Small intestine (tissue), 7 donors: Measurements from ENCODE around the gene KCNS1. TPM values are rescaled to one million over a fixed set of nuclear protein-coding genes. Genes with fewer than 3 reads are reported as not detected.

Source experiments
- DNase-seq, 2 donors: peaks; one replicate each; pipeline versions ENCODE4 v3.0.0 to v3.0.0-alpha.2; 2013
- FAIRE-seq: peaks from 2 replicates; lab custom pipeline; 2012; peaks lifted over from hg19 to GRCh38; lab: Jason Lieb, UNC
- H3K27ac ChIP-seq, 3 donors: one replicate each; pipeline ENCODE4 v1.5.1; 2013; ENCODE audit warnings: low read length in 2 of 3, mild to moderate bottlenecking in 2 of 3, control low read depth in 1 of 3, inconsistent platforms in 1 of 3, low read depth in 1 of 3, moderate library complexity in 1 of 3
- H3K27me3 ChIP-seq, 3 donors: one replicate each; pipeline ENCODE4 v1.6.1; 2013; ENCODE audit warnings: low read length in 3 of 3, inconsistent platforms in 1 of 3; ENCODE audit not compliant: control insufficient read depth in 3 of 3, insufficient read depth in 3 of 3
- H3K36me3 ChIP-seq, 3 donors: one replicate each; pipeline ENCODE4 v1.6.1; 2013; ENCODE audit warnings: low read length in 3 of 3, inconsistent platforms in 1 of 3, low read depth in 1 of 3, mild to moderate bottlenecking in 1 of 3, moderate library complexity in 1 of 3; ENCODE audit not compliant: control insufficient read depth in 3 of 3, insufficient read depth in 2 of 3
- H3K4me1 ChIP-seq, 3 donors: one replicate each; pipeline ENCODE4 v1.6.1; 2013; ENCODE audit warnings: low read length in 2 of 3, inconsistent platforms in 1 of 3, low read depth in 1 of 3, mild to moderate bottlenecking in 1 of 3, moderate library complexity in 1 of 3; ENCODE audit not compliant: control insufficient read depth in 3 of 3, insufficient read depth in 2 of 3
- H3K4me3 ChIP-seq, 3 donors: one replicate each; pipeline ENCODE4 v1.5.1; 2013; ENCODE audit warnings: low read length in 3 of 3, control low read depth in 1 of 3, inconsistent platforms in 1 of 3, low read depth in 1 of 3, mild to moderate bottlenecking in 1 of 3, moderate library complexity in 1 of 3
- H3K9me3 ChIP-seq, 2 donors: one replicate each; pipeline ENCODE4 v1.6.1; 2013; ENCODE audit warnings: low read depth in 1 of 2, low read length in 1 of 2; ENCODE audit not compliant: control insufficient read depth in 2 of 2, insufficient read depth in 1 of 2
- WGBS, 3 donors: extraction: QIAGEN DNeasy Blood & Tissue Kit; methylation state at CpG; one replicate each; pipeline ENCODE4 v1.1.7; 2013; 5-methylcytosine and 5-hydroxymethylcytosine counted together
- polyA plus RNA-seq, 4 donors: library from polyadenylated mRNA; stranded (reverse) in 3 of 4; unstranded in 1 of 4; fragments of 200-250 nt in 3 of 4; fragments of 120-200 nt in 1 of 4; gene quantifications; one replicate each; pipeline versions ENCODE4 v1.2.1 to v1.2.3, GENCODE V29; 2013
- donor health status: healthy with polysubstance abuse.
- donor health status: control.
- donor health status: control.
- donor health status: Bipolar disorder and iron deficiency.
- donor health status: healthy.

Gene KCNS1
- polyA plus RNA-seq, 4 donors: 1.0 to 1.3 TPM; not detected in 2

GRCh38 chr20:45091366-45091765 is 9.6 kb downstream of the KCNS1 start:
- WGBS, 3 donors: 81 to 88% (median 85%) methylated on average over 3 of the region's 3 CpGs
- Histone ChIP-seq H3K4me3 (no peak overlapping the region), H3K27ac (no peak overlapping the region), H3K27me3 (peaks cover 0 to 3% (median under 1%) of the 10 kb centered on the region in 3 donors), H3K36me3 (peaks cover 0 to 2% (median 0%) of the 10 kb centered on the region in 3 donors), H3K9me3 (no peaks in the 10 kb centered on the region), H3K4me1 (no peaks in the 10 kb centered on the region)
- DNase-seq (no peak), FAIRE-seq (no peak)

- FAIRE-seq (no peak), DNase-seq (no peak)
- no peak overlapping the region for H3K4me3 ChIP-seq
- WGBS, 3 donors: 96 to 100% (median 98%) methylated on average over 3 of the region's 3 CpGs
- H3K27me3 ChIP-seq: no peaks in the 10 kb centered on the region
- H3K36me3 ChIP-seq: peaks cover 0 to 2% (median 2%) of the 10 kb centered on the region in 3 donors
- H3K4me1 ChIP-seq: no peaks in the 10 kb centered on the region
- H3K9me3 ChIP-seq: no peaks in the 10 kb centered on the region
- H3K27ac ChIP-seq: no peak overlapping the region
These were observed 10.4 kb downstream of the KCNS1 start for GRCh38 chr20:45090481-45090880.

- WGBS, 3 donors: 91 to 95% (median 92%) methylated on average over 7 of the region's 7 CpGs
- H3K4me1 ChIP-seq: no peaks in the 10 kb centered on the region
- H3K36me3 ChIP-seq: peaks cover 0 to 2% (median 0%) of the 10 kb centered on the region in 3 donors
- DNase-seq (no peak), FAIRE-seq (no peak)
- H3K27ac ChIP-seq: no peak overlapping the region
- no peak overlapping the region for H3K4me3 ChIP-seq
- H3K27me3 ChIP-seq: no peaks in the 10 kb centered on the region
- no peaks in the 10 kb centered on the region for H3K9me3 ChIP-seq
These were observed 12.7 kb downstream of the KCNS1 start for GRCh38 chr20:45088247-45088646.

- 77 to 100% (median 96%) methylated on average over 1 of the region's 1 CpG for WGBS, 3 donors
- Histone ChIP-seq H3K4me1 (no peaks in the 10 kb centered on the region), H3K27ac (no peak overlapping the region), H3K36me3 (peaks cover 0 to 2% (median 0%) of the 10 kb centered on the region in 3 donors), H3K4me3 (no peak overlapping the region), H3K9me3 (peaks cover 0 to 4% of the 10 kb centered on the region in 2 donors), H3K27me3 (no peaks in the 10 kb centered on the region)
- FAIRE-seq (no peak), DNase-seq (no peak)
These were observed 13.1 kb downstream of the KCNS1 start for GRCh38 chr20:45087814-45088213.

- 83 to 95% (median 93%) methylated on average over 3 of the region's 3 CpGs for WGBS, 3 donors
- no peaks in the 10 kb centered on the region for H3K27me3 ChIP-seq
- H3K27ac ChIP-seq: no peak overlapping the region
- H3K36me3 ChIP-seq: peaks cover 0 to 2% (median 0%) of the 10 kb centered on the region in 3 donors
- H3K9me3 ChIP-seq: peaks cover 0 to 9% of the 10 kb centered on the region in 2 donors
- no peak overlapping the region for H3K4me3 ChIP-seq
- no peaks in the 10 kb centered on the region for H3K4me1 ChIP-seq
- FAIRE-seq: no peak
- DNase-seq: no peak
These were observed 13.7 kb downstream of the KCNS1 start for GRCh38 chr20:45087097-45087790.

GRCh38 chr20:45085867-45086266 is 15.1 kb downstream of the KCNS1 start:
- Histone ChIP-seq H3K27me3 (no peaks in the 10 kb centered on the region), H3K36me3 (peaks cover 0 to 5% (median 0%) of the 10 kb centered on the region in 3 donors), H3K27ac (no peak overlapping the region), H3K4me3 (no peak overlapping the region), H3K4me1 (no peaks in the 10 kb centered on the region), H3K9me3 (peaks cover 0 to 9% of the 10 kb centered on the region in 2 donors)
- WGBS, 3 donors: 88 to 95% (median 95%) methylated on average over 1 of the region's 1 CpG
- FAIRE-seq: no peak
- no peak for DNase-seq

- WGBS, 3 donors: 76 to 86% (median 84%) methylated on average over 2 of the region's 2 CpGs
These were observed 15.6 kb downstream of the KCNS1 start for GRCh38 chr20:45085289-45085688.

GRCh38 chr20:45083127-45083526 is 17.8 kb downstream of the KCNS1 start:
- H3K9me3 ChIP-seq: peaks cover 0 to 9% of the 10 kb centered on the region in 2 donors
- no peaks in the 10 kb centered on the region for H3K4me1 ChIP-seq
- peak in 1 of 2 donors; percentile 56 for DNase-seq
- peaks cover 7 to 10% (median 8%) of the 10 kb centered on the region in 3 donors for H3K36me3 ChIP-seq
- no peak overlapping the region for H3K27ac ChIP-seq
- no peaks in the 10 kb centered on the region for H3K27me3 ChIP-seq
- FAIRE-seq: no peak
- H3K4me3 ChIP-seq: no peak overlapping the region
- 95 to 100% (median 97%) methylated on average over 1 of the region's 1 CpG for WGBS, 3 donors

More at GRCh38 chr20:45085289-45085688, 15.6 kb downstream of the KCNS1 start:
- peaks cover 0 to 9% of the 10 kb centered on the region in 2 donors for H3K9me3 ChIP-seq
- peaks cover under 1 to 6% (median 4%) of the 10 kb centered on the region in 3 donors for H3K36me3 ChIP-seq
- H3K4me1 ChIP-seq: no peaks in the 10 kb centered on the region
- no peak overlapping the region for H3K27ac ChIP-seq
- no peak for DNase-seq
- FAIRE-seq: no peak
- no peaks in the 10 kb centered on the region for H3K27me3 ChIP-seq
- no peak overlapping the region for H3K4me3 ChIP-seq
